ENCODE data around the gene WNT4. TPM values are rescaled to one million over a fixed set of nuclear protein-coding genes. Genes with fewer than 3 reads are reported as not detected.

WNT4 gene
- total RNA-seq, 1 experiment from 2014 or later = 0.79 TPM

GRCh38 chr1:22189619-22190018 is 46.7 kb upstream of the WNT4 start:
- H3K4me1 ChIP-seq = no peaks in the 10 kb centered on the region
- POLR2A ChIA-PET = no interaction called here
- H3K4me3 ChIP-seq (ENCODE audit: low read depth, low read length) = no peak overlapping the region
- BruUV-seq (replicated peaks) = no TSS peak
- intact Hi-C loops (cut with micrococcal nuclease; ENCODE audit: unreplicated experiment) = no loop called here
- no peaks in the 10 kb centered on the region for H3K9me3 ChIP-seq
- no peak for DNase-seq
- no peaks in the 10 kb centered on the region for H3K36me3 ChIP-seq (ENCODE audit: control insufficient read depth, insufficient read depth, low read length)
- H3K27me3 ChIP-seq (replicated peaks; ENCODE audit: control insufficient read depth, insufficient read depth, low read length) = no peaks in the 10 kb centered on the region
- no peak for TF ChIP-seq CTCF (IDR thresholded peaks at IDR 0.05; ENCODE audit: insufficient read depth in 1 of 2, low read depth in 1 of 2, low read length in 1 of 2, severe bottlenecking in 1 of 2, unreplicated experiment in 1 of 2)
- Mint-ChIP-seq H3K4me3 (ENCODE audit: unreplicated experiment) (no peak overlapping the region), H3K36me3 (ENCODE audit: insufficient read depth, unreplicated experiment) (no peaks in the 10 kb centered on the region), H3K9me3 (ENCODE audit: unreplicated experiment) (no peaks in the 10 kb centered on the region), H3K27ac (ENCODE audit: unreplicated experiment) (no peak overlapping the region), H3K4me1 (ENCODE audit: low read depth, unreplicated experiment) (no peaks in the 10 kb centered on the region), H3K27me3 (ENCODE audit: insufficient read depth, unreplicated experiment) (no peaks in the 10 kb centered on the region)
- CTCF ChIA-PET = interaction anchor here (0.6 kb wide), 1 partner anchor 425 kb away, joined by 3 read pairs; no protein-coding TSS in a partner anchor

DNA sequence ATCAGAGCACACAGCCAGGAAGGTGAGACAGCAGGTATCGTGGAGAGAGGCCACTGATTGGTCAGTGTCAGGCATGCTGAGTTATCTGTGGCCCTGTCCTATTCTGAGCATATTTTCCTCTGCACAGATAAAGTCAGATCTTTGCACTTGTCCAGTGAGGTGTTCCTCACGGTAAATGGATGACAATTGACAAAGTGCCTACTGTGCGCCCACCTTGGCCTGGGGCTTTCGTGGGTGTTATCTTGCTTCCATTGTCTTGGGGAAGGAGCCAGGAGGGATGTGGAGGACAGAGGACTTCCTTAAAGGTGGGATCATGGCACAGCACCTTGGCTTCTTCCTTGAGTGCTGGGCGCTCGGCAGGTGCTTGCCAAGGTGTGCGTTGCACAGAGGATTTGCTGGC is 46.0 kb upstream of the WNT4 start:
- Histone ChIP-seq H3K4me3 (ENCODE audit: low read depth, low read length) (no peak overlapping the region), H3K27me3 (replicated peaks; ENCODE audit: control insufficient read depth, insufficient read depth, low read length) (no peaks in the 10 kb centered on the region), H3K4me1 (no peaks in the 10 kb centered on the region), H3K9me3 (no peaks in the 10 kb centered on the region), H3K36me3 (ENCODE audit: control insufficient read depth, insufficient read depth, low read length) (no peaks in the 10 kb centered on the region)
- no TSS peak for BruUV-seq (replicated peaks)
- intact Hi-C loops (cut with micrococcal nuclease; ENCODE audit: unreplicated experiment) = no loop called here
- DNase-seq = no peak
- Mint-ChIP-seq H3K4me1 (ENCODE audit: low read depth, unreplicated experiment) (no peaks in the 10 kb centered on the region), H3K27ac (ENCODE audit: unreplicated experiment) (no peak overlapping the region), H3K36me3 (ENCODE audit: insufficient read depth, unreplicated experiment) (no peaks in the 10 kb centered on the region), H3K27me3 (ENCODE audit: insufficient read depth, unreplicated experiment) (peaks cover 3% of the 10 kb centered on the region), H3K4me3 (ENCODE audit: unreplicated experiment) (no peak overlapping the region), H3K9me3 (ENCODE audit: unreplicated experiment) (no peaks in the 10 kb centered on the region)
- POLR2A ChIA-PET = no interaction called here
- no peak for TF ChIP-seq CTCF (IDR thresholded peaks at IDR 0.05; ENCODE audit: insufficient read depth in 1 of 2, low read depth in 1 of 2, low read length in 1 of 2, severe bottlenecking in 1 of 2, unreplicated experiment in 1 of 2)
- CTCF ChIA-PET = no interaction called here

DNA sequence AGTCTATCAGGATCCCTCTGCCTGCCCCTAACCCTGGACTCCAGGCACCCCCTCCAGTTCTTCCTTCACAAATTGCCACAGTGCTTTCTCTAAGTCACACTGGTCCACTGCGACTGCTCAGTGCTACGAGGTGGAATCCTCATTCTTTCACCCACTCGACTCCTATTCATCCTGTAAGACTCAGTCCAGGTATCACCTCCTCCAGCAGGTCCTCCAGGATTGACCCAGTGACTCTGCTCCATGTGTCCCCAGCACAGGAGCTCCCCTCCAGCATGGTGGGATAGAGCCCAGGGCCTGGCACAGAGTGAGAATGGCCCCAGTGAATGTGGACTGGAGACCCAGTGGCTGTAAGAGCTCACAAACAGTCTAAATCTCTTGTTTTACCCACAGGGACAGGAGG is 45.5 kb upstream of the WNT4 start:
- no peak overlapping the region for H3K4me3 Mint-ChIP-seq (ENCODE audit: unreplicated experiment)
- H3K4me3 ChIP-seq (ENCODE audit: low read depth, low read length) = no peak overlapping the region
- no peaks in the 10 kb centered on the region for H3K27me3 ChIP-seq (replicated peaks; ENCODE audit: control insufficient read depth, insufficient read depth, low read length)
- H3K4me1 Mint-ChIP-seq (ENCODE audit: low read depth, unreplicated experiment) = no peaks in the 10 kb centered on the region
- H3K9me3 ChIP-seq = no peaks in the 10 kb centered on the region
- DNase-seq = no peak
- BruUV-seq (replicated peaks) = no TSS peak
- CTCF ChIA-PET = no interaction called here
- H3K9me3 Mint-ChIP-seq (ENCODE audit: unreplicated experiment) = no peaks in the 10 kb centered on the region
- no peak overlapping the region for H3K27ac Mint-ChIP-seq (ENCODE audit: unreplicated experiment)
- H3K36me3 ChIP-seq (ENCODE audit: control insufficient read depth, insufficient read depth, low read length) = no peaks in the 10 kb centered on the region
- intact Hi-C loops (cut with micrococcal nuclease; ENCODE audit: unreplicated experiment) = no loop called here
- H3K36me3 Mint-ChIP-seq (ENCODE audit: insufficient read depth, unreplicated experiment) = no peaks in the 10 kb centered on the region
- peaks cover 3% of the 10 kb centered on the region for H3K27me3 Mint-ChIP-seq (ENCODE audit: insufficient read depth, unreplicated experiment)
- no peaks in the 10 kb centered on the region for H3K4me1 ChIP-seq
- no peak for TF ChIP-seq CTCF (IDR thresholded peaks at IDR 0.05; ENCODE audit: insufficient read depth in 1 of 2, low read depth in 1 of 2, low read length in 1 of 2, severe bottlenecking in 1 of 2, unreplicated experiment in 1 of 2)
- POLR2A ChIA-PET = no interaction called here
